Activated CD4-positive, alpha-beta T cell treated with anti-CD3 and anti-CD28 coated beads for 36 hours (primary cell): Measurements from ENCODE around the gene ACSF2. TPM values are rescaled to one million over a fixed set of nuclear protein-coding genes. Genes with fewer than 3 reads are reported as not detected.

ENCODE experiments used
- ATAC-seq: fragments of 200-7000 bp; cut with Tn5 transposase; one replicate; pipeline ENCODE4 v1.10.0; 2021; ENCODE audit warnings: mild to moderate bottlenecking, moderate library complexity
- CTCF ChIA-PET: fragments of 350-600 bp; sonication (Branson Sonifier 250); formaldehyde crosslinking; loops from one replicate; lab custom pipeline; 2021; ENCODE audit warnings: antibody characterized with exemption; lab: Charles Lee
- POLR2A ChIA-PET: fragments of 350-600 bp; sonication (Branson Sonifier 250); formaldehyde crosslinking; loops from one replicate; lab custom pipeline; 2021; ENCODE audit warnings: antibody characterized with exemption, inconsistent platforms; lab: Charles Lee
- DNase-seq: peaks from one replicate; pipeline ENCODE4 v3.0.0-alpha.2; 2020
- H3K27ac Mint-ChIP-seq: one replicate; pipeline ENCODE4 v1.8.0; 2021; ENCODE audit warnings: mixed read lengths
- H3K27me3 Mint-ChIP-seq: one replicate; pipeline ENCODE4 v1.8.0; 2021; ENCODE audit warnings: mixed read lengths
- H3K36me3 Mint-ChIP-seq: one replicate; pipeline ENCODE4 v1.8.0; 2021; ENCODE audit warnings: low read depth, mixed read lengths
- H3K4me1 Mint-ChIP-seq: one replicate; pipeline ENCODE4 v1.8.0; 2021; ENCODE audit warnings: mixed read lengths
- H3K4me3 Mint-ChIP-seq: one replicate; pipeline ENCODE4 v1.8.0; 2021; ENCODE audit warnings: mild to moderate bottlenecking, moderate library complexity, mixed read lengths
- H3K9me3 Mint-ChIP-seq: one replicate; pipeline ENCODE4 v1.8.0; 2021; ENCODE audit warnings: low read depth, mixed read lengths
- intact Hi-C, 2 experiments: fragments of 100-400 bp; cut with DNase I in 1 of 2; cut with micrococcal nuclease in 1 of 2; formaldehyde crosslinking; loops; one replicate each; pipeline versions ENCODE4 v1.14.2 to v1.15.1; 2022 to 2024; cut with DNase I, micrococcal nuclease
- total RNA-seq, 2 experiments: library from RNA; stranded (reverse); gene quantifications; one replicate each; pipeline ENCODE4 v1.2.3, GENCODE V29; 2021

Gene ACSF2
- total RNA-seq, 2 experiments from 2014 or later, result 15.0 to 15.7 TPM

DNA sequence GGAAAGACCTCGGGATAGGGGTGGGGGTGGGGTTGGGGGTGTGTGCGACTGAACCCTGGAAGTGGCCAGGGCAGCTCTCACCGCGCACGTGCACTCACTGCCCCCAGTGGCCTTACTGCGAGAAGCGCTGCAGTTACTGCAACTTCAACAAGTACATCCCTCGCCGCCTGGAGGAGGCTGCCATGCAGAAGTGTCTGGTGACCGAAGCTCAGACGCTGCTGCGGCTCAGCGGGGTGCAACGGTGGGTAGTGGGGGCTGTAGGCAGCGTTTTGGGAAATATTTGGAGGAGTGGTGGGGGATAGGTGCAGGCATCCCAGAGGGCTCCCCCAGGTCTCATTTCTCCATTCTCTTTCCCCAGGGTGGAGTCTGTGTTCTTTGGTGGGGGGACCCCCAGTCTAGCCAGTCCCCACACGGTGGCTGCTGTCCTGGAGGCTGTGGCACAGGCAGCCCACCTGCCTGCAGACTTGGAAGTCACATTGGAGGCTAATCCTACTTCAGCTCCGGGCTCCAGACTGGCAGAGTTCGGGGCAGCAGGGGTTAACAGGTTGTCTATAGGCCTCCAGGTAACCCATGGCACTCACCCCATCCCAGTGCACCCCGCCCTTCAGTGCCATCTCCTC is 53.6 kb downstream of the ACSF2 start:
- peak; percentile 82 for DNase-seq

DNA sequence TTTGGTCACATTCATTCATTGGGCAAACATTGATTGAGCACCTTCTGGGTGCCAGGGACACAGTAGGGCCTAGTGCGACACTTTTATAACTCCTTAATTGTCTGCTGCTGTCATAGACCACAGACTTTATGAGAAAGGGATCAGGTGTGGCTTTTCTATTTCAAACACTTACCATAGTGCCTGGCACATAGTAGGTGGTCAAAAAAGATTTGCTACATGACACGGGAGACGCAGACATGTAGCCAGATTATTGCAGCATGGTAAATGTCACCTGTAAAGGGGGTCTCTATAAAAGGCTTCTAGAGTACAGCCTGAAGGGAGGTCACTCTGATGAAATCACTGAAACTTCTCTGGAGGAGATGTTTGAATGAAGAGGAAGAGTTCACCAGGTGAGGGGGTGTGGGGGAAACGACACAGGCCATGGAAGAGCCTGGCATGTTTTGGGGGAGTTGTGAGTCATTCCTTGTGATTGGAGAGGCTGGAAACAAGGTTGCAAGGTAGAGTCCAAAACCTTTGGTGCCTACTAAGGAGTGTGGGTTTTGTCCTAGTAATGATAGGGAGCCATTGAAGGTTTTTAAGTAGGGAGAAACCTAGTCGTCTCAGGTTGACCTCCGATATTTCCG is 54.2 kb downstream of the ACSF2 start:
- intact Hi-C loops, result loop anchor here (5.0 to 10.0 kb wide), 4 partner anchors 62 to 225 kb away; partner anchors contain the start of gene ANKRD40 (in 1 of the 2)
- H3K27ac Mint-ChIP-seq, result peak overlapping the region; percentile 25
- H3K4me3 Mint-ChIP-seq, result peak overlapping the region; percentile 85
- CTCF ChIA-PET, result interaction anchor here (0.7 to 2.1 kb wide), 15 partner anchors 8 to 262 kb away, joined by 3 to 21 read pairs (median 5); partner anchors contain the start of genes CACNA1G and LRRC59
- peaks cover 14% of the 10 kb centered on the region for H3K36me3 Mint-ChIP-seq
- DNase-seq (no peak), ATAC-seq (no peak)
- POLR2A ChIA-PET, result no interaction called here
- no peaks in the 10 kb centered on the region for H3K27me3 Mint-ChIP-seq
- H3K4me1 Mint-ChIP-seq, result peaks cover 25% of the 10 kb centered on the region
- no peaks in the 10 kb centered on the region for H3K9me3 Mint-ChIP-seq

More for the DNA sequence above, 53.6 kb downstream of the ACSF2 start:
- ATAC-seq, result peak; percentile 34
- Mint-ChIP-seq H3K4me3 (peak overlapping the region; percentile 85), H3K27ac (peak overlapping the region; percentile 74), H3K4me1 (peaks cover 25% of the 10 kb centered on the region), H3K9me3 (no peaks in the 10 kb centered on the region), H3K27me3 (no peaks in the 10 kb centered on the region), H3K36me3 (peaks cover 9% of the 10 kb centered on the region)
- ChIA-PET CTCF (interaction anchor here (0.7 to 2.1 kb wide), 20 partner anchors 8 to 663 kb away, joined by 3 to 21 read pairs (median 4); partner anchors contain the start of genes CACNA1G and LRRC59), POLR2A (interaction anchor here (0.7 kb wide), 1 partner anchor 677 kb away, joined by 3 read pairs; no protein-coding TSS in a partner anchor)
- intact Hi-C loops, result loop anchor here (1.0 to 10.0 kb wide), 8 partner anchors 29 to 227 kb away; partner anchors contain the start of genes ANKRD40 (in 2 of the 2), ACSF2 (in 1 of the 2), EME1 (in 1 of the 2) and MRPL27 (in 1 of the 2)

DNA sequence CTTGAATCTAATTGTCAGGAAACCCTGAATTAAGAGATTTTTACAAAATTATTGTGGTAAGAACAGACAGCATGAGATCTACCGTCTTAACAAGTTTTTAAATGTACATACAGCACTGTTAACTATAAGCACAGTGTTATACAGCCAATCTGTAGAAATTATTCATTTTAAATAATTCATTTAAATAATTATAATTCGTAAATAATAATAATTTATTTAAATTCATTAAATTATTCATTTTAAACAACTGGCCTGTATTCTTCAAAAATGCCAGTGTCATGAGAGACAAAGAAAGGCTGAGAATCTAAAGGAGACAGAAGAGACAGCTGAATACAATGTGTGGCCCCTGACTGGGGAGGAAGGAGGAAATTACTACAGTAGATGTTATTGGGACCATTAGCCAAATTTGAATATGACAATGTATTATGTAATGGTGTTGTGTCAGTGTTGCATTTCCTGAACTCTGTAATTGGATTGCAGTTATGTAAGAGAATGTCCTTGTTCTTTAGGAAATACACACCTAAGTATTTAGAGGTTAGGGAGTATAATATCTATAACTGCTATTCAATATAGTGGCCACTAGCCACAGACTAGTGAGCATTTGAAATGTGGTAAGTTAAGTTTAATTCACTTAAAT is 55.0 kb downstream of the ACSF2 start:
- H3K4me1 Mint-ChIP-seq, result peaks cover 25% of the 10 kb centered on the region
- intact Hi-C loops, result loop anchor here (5.0 to 10.0 kb wide), 4 partner anchors 61 to 224 kb away; partner anchors contain the start of gene ANKRD40 (in 1 of the 2)
- DNase-seq (no peak), ATAC-seq (no peak)
- no peak overlapping the region for H3K4me3 Mint-ChIP-seq
- no peaks in the 10 kb centered on the region for H3K9me3 Mint-ChIP-seq
- peaks cover 18% of the 10 kb centered on the region for H3K36me3 Mint-ChIP-seq
- POLR2A ChIA-PET, result no interaction called here
- H3K27ac Mint-ChIP-seq, result no peak overlapping the region
- H3K27me3 Mint-ChIP-seq, result no peaks in the 10 kb centered on the region
- CTCF ChIA-PET, result interaction anchor here (0.7 to 1.4 kb wide), 3 partner anchors 55 to 119 kb away, joined by 3 to 5 read pairs (median 3); no protein-coding TSS in a partner anchor

DNA sequence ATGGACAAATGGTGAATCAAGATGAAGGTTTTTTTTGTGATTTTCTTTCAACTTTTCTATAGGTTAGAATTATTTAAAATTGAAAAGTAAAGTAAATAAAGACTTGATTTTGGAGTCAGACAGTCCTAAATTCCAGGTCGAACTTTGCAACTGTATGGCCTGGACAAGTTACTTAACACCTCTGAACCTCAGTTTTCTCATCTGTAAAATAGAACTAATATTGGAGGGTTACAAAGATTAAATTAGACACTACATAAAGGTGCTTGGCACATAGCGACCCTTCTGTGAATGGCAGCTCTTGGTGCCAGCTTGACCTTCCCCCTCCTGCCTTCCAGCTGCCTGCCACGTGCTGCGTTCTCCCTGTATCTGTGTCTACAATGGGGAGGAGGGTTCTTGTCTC is 55.6 kb downstream of the ACSF2 start:
- CTCF ChIA-PET, result interaction anchor here (0.5 to 1.4 kb wide), 7 partner anchors 10 to 266 kb away, joined by 3 to 5 read pairs (median 3); no protein-coding TSS in a partner anchor
- H3K4me3 Mint-ChIP-seq, result no peak overlapping the region
- no peaks in the 10 kb centered on the region for H3K27me3 Mint-ChIP-seq
- H3K27ac Mint-ChIP-seq, result no peak overlapping the region
- intact Hi-C loops, result loop anchor here (1.0 to 10.0 kb wide), 9 partner anchors 17 to 223 kb away; partner anchors contain the start of genes ANKRD40 (in 1 of the 2), CACNA1G (in 1 of the 2) and SPATA20 (in 1 of the 2)
- ATAC-seq (no peak), DNase-seq (no peak)
- peaks cover 25% of the 10 kb centered on the region for H3K4me1 Mint-ChIP-seq
- H3K36me3 Mint-ChIP-seq, result peaks cover 18% of the 10 kb centered on the region
- POLR2A ChIA-PET, result no interaction called here
- no peaks in the 10 kb centered on the region for H3K9me3 Mint-ChIP-seq

DNA sequence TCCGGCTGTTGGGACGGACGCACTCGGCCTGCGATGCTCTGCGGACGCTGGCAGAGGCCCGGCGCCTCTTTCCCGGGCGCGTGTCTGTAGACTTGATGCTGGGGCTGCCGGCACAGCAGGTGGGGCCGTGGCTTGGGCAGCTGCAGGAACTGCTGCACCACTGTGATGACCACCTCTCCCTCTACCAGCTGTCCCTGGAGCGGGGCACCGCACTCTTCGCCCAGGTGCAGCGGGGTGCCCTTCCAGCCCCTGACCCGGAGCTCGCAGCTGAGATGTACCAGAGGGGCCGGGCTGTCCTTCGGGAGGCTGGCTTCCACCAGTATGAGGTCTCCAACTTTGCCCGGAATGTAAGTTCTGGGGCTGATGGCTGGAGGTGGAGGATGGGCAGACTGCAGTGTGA is 56.1 kb downstream of the ACSF2 start:
- ATAC-seq (no peak), DNase-seq (no peak)
- Mint-ChIP-seq H3K27ac (no peak overlapping the region), H3K36me3 (peaks cover 18% of the 10 kb centered on the region), H3K27me3 (no peaks in the 10 kb centered on the region), H3K9me3 (no peaks in the 10 kb centered on the region), H3K4me3 (no peak overlapping the region), H3K4me1 (peaks cover 27% of the 10 kb centered on the region)
- intact Hi-C loops, result loop anchor here (1.0 to 10.0 kb wide), 9 partner anchors 17 to 223 kb away; partner anchors contain the start of genes ANKRD40 (in 1 of the 2), CACNA1G (in 1 of the 2) and SPATA20 (in 1 of the 2)
- CTCF ChIA-PET, result interaction anchor here (0.5 to 1.4 kb wide), 8 partner anchors 10 to 350 kb away, joined by 3 to 5 read pairs (median 3); no protein-coding TSS in a partner anchor
- POLR2A ChIA-PET, result no interaction called here

DNA sequence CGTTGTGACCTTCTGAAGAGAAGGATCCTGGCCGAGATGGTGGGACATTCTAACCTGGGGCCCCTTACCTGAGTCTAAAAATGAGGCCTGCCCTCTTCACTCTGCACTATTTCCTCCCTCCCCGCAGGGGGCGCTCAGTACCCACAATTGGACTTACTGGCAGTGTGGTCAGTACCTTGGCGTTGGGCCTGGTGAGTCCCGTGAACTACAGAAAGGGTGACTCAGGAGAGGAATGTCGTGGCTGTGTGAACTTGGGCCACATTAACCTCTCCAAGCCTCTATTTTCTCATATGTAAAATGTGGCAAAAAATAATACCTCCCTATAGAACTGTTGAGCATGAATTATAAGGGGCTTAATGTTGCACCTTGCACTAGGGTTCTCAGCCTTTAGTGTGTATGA is 56.5 kb downstream of the ACSF2 start:
- CTCF ChIA-PET, result interaction anchor here (0.5 to 1.7 kb wide), 21 partner anchors 10 to 349 kb away, joined by 3 to 6 read pairs (median 3); no protein-coding TSS in a partner anchor
- Mint-ChIP-seq H3K9me3 (no peaks in the 10 kb centered on the region), H3K4me1 (peaks cover 30% of the 10 kb centered on the region), H3K36me3 (peaks cover 18% of the 10 kb centered on the region), H3K27ac (peak overlapping the region; percentile 42), H3K4me3 (no peak overlapping the region), H3K27me3 (no peaks in the 10 kb centered on the region)
- POLR2A ChIA-PET, result no interaction called here
- intact Hi-C loops, result loop anchor here (1.0 to 10.0 kb wide), 9 partner anchors 16 to 222 kb away; partner anchors contain the start of genes ANKRD40 (in 1 of the 2), CACNA1G (in 1 of the 2) and SPATA20 (in 1 of the 2)
- peak; percentile 90 for DNase-seq
- ATAC-seq, result peak; percentile 36

DNA sequence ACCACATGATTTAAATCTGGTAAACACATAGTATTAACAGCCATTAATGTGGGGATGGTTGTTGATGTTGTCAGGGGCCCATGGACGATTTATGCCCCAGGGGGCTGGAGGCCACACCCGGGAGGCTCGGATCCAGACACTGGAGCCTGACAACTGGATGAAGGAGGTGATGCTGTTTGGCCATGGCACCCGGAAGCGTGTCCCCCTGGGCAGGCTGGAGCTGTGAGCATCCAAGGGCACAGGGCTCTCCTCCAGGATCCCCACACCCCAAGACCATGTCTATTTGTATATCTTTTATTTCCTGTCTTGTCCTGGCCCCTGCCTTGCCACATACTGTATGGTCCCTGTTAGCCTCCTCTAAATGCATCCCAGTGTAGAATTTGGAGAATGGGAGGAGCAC is 57.2 kb downstream of the ACSF2 start:
- ChIA-PET POLR2A (no interaction called here), CTCF (interaction anchor here (0.6 to 1.7 kb wide), 22 partner anchors 10 to 366 kb away, joined by 3 to 6 read pairs (median 3); no protein-coding TSS in a partner anchor)
- Mint-ChIP-seq H3K27ac (no peak overlapping the region), H3K36me3 (peaks cover 18% of the 10 kb centered on the region), H3K4me3 (no peak overlapping the region), H3K9me3 (no peaks in the 10 kb centered on the region), H3K27me3 (no peaks in the 10 kb centered on the region), H3K4me1 (peaks cover 34% of the 10 kb centered on the region)
- ATAC-seq (no peak), DNase-seq (no peak)
- intact Hi-C loops, result loop anchor here (2.0 to 10.0 kb wide), 5 partner anchors 16 to 222 kb away; partner anchors contain the start of gene ANKRD40 (in 1 of the 2)

DNA sequence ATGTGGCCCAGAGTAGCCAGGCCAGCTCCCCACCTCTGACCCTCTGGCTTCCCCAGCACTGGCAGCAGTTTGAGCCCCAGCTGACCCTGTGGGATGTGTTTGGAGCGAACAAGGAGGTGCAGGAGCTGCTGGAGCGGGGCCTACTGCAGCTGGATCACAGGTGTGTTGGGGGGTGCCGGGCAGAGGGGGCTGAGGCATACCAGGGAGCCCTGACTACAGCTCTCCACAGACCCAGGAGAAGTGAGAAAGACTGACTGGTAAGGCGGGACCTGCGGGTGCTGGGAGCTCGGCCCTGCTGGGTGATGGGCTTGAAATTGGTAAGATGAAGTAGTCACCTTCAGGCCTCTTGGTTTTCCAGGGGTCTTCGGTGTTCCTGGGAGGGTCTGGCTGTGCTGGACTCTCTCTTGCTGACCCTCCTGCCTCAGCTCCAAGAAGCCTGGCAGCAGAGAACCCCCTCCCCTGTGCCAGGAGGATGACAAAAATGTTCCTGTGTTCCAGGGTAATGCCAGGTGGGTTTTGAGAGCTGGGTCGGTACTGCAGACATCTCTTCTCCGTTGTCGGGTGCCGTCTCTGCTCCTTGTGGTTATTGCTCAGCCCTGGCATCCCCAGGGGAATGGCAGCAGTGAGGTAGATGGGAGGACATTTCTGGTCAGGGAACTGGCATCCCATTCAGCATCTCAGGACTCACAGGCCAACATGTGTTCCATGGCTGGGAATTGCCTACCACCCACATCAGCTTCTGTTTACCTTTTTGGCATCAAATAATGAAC is 58.6 kb downstream of the ACSF2 start:
- H3K4me3 Mint-ChIP-seq, result no peak overlapping the region
- POLR2A ChIA-PET, result no interaction called here
- no peak overlapping the region for H3K27ac Mint-ChIP-seq
- intact Hi-C loops, result loop anchor here (5.0 to 10.0 kb wide), 4 partner anchors 58 to 220 kb away; partner anchors contain the start of gene ANKRD40 (in 1 of the 2)
- H3K36me3 Mint-ChIP-seq, result peaks cover 18% of the 10 kb centered on the region
- H3K27me3 Mint-ChIP-seq, result no peaks in the 10 kb centered on the region
- peaks cover 30% of the 10 kb centered on the region for H3K4me1 Mint-ChIP-seq
- H3K9me3 Mint-ChIP-seq, result no peaks in the 10 kb centered on the region
- CTCF ChIA-PET, result interaction anchor here (0.5 to 1.7 kb wide), 13 partner anchors 9 to 164 kb away, joined by 3 to 6 read pairs (median 4); no protein-coding TSS in a partner anchor
- DNase-seq (no peak), ATAC-seq (no peak)

DNA sequence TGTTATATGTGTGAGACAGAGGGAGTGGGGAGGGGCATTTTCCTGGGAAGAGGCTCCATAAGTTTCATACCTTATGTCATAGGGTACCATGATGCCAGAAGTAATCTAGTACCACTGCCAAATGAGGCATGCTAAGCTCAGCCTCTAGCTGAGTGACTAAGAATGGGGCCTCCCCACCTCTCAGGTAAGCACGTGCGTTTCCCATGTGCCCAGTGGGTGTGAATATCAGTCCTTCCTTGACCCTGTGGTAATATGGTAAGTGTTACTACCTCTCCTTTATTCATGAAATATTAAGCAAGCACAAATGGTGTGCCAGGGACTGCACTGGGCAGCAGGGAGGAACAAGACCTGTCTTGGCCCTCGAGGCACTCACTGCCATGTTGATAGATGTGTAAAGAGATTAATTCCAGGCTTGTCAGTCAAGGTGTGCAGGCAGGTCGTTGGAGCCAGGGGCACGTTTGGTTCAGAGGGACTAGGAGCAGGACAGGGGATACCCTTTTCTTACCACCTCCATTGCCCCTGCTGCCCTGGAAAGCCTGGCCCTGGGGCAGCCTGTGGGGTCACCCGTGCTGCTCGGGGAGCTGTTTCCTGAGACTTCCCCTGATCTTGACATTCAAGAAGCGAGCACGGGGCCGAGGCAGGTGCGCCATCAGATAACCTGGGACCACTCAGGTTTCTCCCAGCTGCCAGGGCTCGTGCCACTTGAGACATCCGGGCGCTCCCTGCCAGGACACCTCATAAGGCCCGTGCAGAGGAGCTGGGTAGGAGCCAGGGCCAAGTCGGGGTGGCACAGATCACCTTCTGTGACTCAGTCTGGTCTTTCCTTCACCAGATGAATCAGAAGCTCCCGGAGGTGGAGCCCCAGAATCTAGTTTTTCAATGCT is 61.4 kb downstream of the ACSF2 start:
- DNase-seq (peak; percentile 58), ATAC-seq (peak; percentile 91)
- H3K4me1 Mint-ChIP-seq, result peaks cover 16% of the 10 kb centered on the region
- POLR2A ChIA-PET, result no interaction called here
- H3K27me3 Mint-ChIP-seq, result no peaks in the 10 kb centered on the region
- no peaks in the 10 kb centered on the region for H3K9me3 Mint-ChIP-seq
- peaks cover 14% of the 10 kb centered on the region for H3K36me3 Mint-ChIP-seq
- CTCF ChIA-PET, result interaction anchor here (0.7 to 2.7 kb wide), 7 partner anchors 8 to 240 kb away, joined by 3 to 21 read pairs (median 5); partner anchors contain the start of gene RSAD1
- no peak overlapping the region for H3K4me3 Mint-ChIP-seq
- intact Hi-C loops, result loop anchor here in 1 of 2 experiments (10.0 kb wide), 1 partner anchor 217 kb away; the partner anchor contains the start of gene ANKRD40
- no peak overlapping the region for H3K27ac Mint-ChIP-seq
